ENCODE measurements around the gene UNKL.
"Not testable (repeated sequence)": the region's sequence is repeated elsewhere in the genome, so short reads cannot be mapped to it uniquely, and the experiment has no call there.

The UNKL gene

GRCh38 chr16:1441391-1441829 is 26.9 kb upstream of the UNKL start:
- DNase-seq = no peak
- TF ChIP-seq GATA1 (IDR thresholded peaks at IDR 0.05; ENCODE audit: low read depth, low read length) = no peak
- no peak for TF ChIP-seq POLR2A (IDR thresholded peaks at IDR 0.05; ENCODE audit: low read length)

DNA sequence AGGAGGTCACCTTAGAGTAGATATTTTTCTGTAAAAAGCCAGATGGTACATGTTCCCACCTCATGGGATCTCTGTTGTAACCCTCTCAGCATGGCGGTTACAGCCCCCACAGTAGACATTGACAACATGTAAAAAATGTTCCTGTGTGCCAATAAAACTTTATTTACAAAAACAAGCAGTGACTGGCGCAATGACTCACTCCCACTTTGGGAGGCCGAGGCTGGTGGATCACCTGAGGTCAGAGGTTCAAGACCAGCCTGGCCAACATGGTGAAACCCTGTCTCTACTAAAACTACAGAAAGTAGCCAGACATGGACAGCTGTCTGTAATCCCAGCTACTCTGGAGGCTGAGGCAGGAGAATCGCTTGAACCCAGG is 25.2 kb upstream of the UNKL start:
- DNase-seq = not testable (repeated sequence)

- DNase-seq = no peak
- no peak for TF ChIP-seq POLR2A (IDR thresholded peaks at IDR 0.05; ENCODE audit: low read length)
- no peak for TF ChIP-seq GATA1 (IDR thresholded peaks at IDR 0.05; ENCODE audit: low read depth, low read length)
Measured at GRCh38 chr16:1439058-1439698, 24.7 kb upstream of the UNKL start.

DNA sequence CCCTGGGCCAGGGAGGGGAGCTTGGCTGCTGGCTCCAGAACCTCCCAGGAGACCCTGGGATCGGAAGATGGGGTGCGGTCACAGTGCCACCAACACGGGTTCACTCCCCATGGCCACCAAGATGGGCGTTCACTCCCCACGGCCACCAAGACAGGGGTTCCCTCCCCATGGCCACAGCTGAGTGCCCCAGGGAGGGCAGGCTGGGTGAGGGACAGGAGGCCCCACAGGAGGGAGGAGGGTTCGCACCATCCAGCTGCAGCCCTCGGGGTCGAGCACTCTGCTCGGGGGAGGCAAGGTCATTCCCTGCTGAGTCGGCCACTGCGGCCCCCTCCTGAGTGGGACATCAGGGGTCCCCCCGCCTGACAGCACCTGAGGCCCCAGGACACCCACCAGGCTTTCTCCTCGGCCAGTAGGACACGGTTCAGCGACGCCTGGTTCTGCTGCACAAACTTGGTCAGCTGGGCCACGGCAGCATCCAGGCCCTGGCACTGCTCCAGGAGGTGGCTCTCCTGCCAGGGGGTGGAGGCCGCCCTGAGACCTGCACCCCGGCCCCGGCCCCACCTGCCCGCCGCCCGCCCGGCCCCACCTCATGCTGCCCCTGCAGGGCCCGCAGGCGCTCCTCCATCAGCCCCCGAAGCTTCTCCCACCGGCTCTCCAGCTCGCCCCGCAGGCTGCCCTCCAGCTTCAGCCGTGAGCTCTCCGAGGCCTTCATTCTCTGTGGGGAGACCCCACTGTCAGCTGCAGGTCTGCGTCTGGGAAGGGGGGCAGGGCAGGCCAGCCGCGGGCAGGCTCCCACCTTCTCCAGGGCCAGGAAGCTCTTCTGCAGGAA is 23.9 kb upstream of the UNKL start:
- no peak for TF ChIP-seq POLR2A (IDR thresholded peaks at IDR 0.05; ENCODE audit: low read length)
- no peak for TF ChIP-seq GATA1 (IDR thresholded peaks at IDR 0.05; ENCODE audit: low read depth, low read length)
- DNase-seq = no peak

GRCh38 chr16:1437606-1438005 is 23.1 kb upstream of the UNKL start:
- DNase-seq = no peak
- no peak for TF ChIP-seq GATA1 (IDR thresholded peaks at IDR 0.05; ENCODE audit: low read depth, low read length)
- TF ChIP-seq POLR2A (IDR thresholded peaks at IDR 0.05; ENCODE audit: low read length) = no peak

DNA sequence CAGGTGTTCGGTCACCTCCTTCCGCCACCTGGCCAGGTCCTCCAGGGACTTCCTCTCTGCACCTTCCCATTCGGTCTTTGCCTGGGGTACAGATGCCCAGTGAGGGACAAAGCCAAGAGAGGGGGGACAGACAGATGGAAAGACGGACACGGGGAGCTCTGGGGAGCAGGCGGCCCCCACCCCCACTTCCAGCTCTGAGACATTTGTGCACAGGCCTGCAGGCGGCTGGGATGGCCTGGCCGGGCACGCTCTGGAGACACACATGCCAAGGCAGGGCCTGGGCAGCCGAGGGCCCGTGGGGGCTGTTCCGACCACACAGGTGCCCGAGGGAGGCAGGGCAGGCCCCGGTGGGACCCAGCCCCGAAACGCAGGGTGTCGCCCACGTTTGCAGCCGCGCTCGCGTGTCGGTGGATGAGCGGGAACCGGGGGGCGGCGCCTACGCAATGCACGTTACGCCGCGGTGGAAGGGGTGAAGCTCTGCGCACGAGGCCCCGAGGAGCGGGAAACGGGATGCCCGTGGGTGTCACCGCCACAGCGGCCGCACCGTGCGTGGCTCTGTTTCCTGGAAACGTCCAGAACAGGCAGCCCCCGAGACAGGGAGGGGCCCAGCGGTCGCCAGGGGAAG is 22.3 kb upstream of the UNKL start:
- no peak for TF ChIP-seq POLR2A (IDR thresholded peaks at IDR 0.05; ENCODE audit: low read length)
- TF ChIP-seq GATA1 (IDR thresholded peaks at IDR 0.05; ENCODE audit: low read depth, low read length) = no peak
- DNase-seq = no peak

GRCh38 chr16:1435921-1436697 is 21.6 kb upstream of the UNKL start:
- DNase-seq = no peak
- no peak for TF ChIP-seq POLR2A (IDR thresholded peaks at IDR 0.05; ENCODE audit: low read length)
- no peak for TF ChIP-seq GATA1 (IDR thresholded peaks at IDR 0.05; ENCODE audit: low read depth, low read length)

DNA sequence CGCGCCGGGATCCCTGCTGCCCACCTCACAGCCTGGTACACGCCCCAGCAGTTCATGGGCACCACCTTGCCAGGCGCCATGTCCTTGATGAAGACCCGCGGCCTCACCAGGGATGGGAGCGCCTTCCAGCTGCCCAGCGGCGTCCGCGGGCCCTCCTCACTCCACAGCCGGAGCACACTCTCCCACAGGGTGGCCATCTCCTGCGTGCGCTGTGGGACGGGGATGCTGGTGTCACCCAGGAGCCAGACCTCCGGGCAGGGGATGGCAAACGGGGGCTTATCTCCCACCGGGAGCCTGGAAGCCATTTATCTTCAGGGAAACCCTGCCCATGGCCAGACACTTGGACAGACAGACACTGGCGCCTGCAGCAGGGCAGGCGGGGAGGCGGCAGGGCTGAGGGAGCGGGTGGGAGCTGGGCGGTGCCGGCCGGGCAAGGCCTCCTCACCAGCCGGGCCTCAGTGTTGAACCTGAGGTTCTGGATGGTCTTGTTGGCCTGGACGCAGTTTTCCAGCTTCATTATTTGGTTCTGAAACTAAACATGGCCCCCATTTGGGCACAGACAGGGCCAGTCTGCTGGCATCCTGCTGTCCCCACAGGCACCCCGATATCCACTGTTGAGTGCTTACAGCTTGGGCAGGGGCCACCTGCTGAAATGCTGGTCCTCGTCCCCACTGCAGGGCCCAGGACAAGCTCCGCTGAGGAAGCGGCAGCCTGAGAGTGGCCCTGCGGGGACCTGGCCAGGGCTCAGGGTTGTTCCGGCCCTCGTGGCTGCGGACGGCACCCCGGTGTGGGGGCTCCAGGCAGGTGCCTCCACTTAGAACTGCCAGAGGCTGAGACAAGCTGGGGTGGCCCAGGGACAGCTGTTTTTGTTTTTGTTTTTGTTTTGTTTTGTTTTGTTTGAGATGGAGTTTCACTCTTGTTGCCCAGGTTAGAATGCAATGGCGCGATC is 20.4 kb upstream of the UNKL start:
- TF ChIP-seq POLR2A (IDR thresholded peaks at IDR 0.05; ENCODE audit: low read length) = no peak
- TF ChIP-seq GATA1 (IDR thresholded peaks at IDR 0.05; ENCODE audit: low read depth, low read length) = no peak
- DNase-seq = no peak

GRCh38 chr16:1433756-1434155 is 19.3 kb upstream of the UNKL start:
- DNase-seq = no peak
- no peak for TF ChIP-seq POLR2A (IDR thresholded peaks at IDR 0.05; ENCODE audit: low read length)
- TF ChIP-seq GATA1 (IDR thresholded peaks at IDR 0.05; ENCODE audit: low read depth, low read length) = no peak

- no peak for DNase-seq
- TF ChIP-seq GATA1 (IDR thresholded peaks at IDR 0.05; ENCODE audit: low read depth, low read length) (no peak), POLR2A (IDR thresholded peaks at IDR 0.05; ENCODE audit: low read length) (no peak)
Measured at GRCh38 chr16:1433263-1433560, 18.7 kb upstream of the UNKL start.

GRCh38 chr16:1432388-1433262 is 18.1 kb upstream of the UNKL start:
- no peak for DNase-seq
- TF ChIP-seq POLR2A (IDR thresholded peaks at IDR 0.05; ENCODE audit: low read length) (no peak), GATA1 (IDR thresholded peaks at IDR 0.05; ENCODE audit: low read depth, low read length) (no peak)

DNA sequence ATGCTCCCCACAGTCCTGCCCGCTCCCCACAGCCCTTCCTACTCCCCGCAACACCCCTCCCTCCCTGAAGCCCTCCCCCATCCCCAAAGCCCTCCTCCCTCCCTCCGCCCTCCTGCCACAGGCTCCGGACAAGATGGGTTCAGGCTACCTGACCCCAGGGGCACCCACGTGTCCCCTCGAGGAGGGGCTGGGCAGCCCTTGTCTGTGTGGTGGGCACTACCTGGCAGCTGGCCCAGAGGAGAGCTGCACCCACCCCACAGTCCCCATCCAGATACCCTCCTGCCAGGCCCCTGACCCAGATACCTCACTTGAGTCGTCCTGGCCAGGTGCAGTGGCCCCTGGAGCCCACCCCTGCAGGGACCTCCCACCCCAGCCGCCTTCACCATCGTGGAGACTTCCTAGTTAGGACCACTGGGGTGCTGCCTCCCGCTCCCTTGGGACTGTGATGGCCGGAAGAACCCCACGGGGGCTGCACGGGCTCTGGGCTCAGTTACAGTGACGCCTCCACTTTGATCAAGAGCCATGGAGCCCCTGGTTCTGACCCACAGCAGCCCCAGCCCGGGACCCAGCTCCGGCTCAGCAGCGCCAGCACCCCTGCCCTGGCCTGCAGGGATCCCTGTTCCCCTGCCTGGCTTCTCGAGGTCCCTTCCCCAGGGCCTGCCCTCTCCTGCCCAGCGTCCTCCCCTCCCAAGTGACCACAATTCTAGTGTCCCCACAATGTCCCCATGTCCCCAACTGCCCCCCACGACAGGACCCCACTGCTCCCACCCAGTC is 17.2 kb upstream of the UNKL start:
- TF ChIP-seq POLR2A (IDR thresholded peaks at IDR 0.05; ENCODE audit: low read length) (no peak), GATA1 (IDR thresholded peaks at IDR 0.05; ENCODE audit: low read depth, low read length) (no peak)
- DNase-seq = no peak
